PC-9 (cell line): Measurements from ENCODE around the gene ZNF23. TPM values are rescaled to one million over a fixed set of nuclear protein-coding genes. Genes with fewer than 3 reads are reported as not detected.

Source experiments
- BruUV-seq: library from RNA; stranded (reverse); fragments of 400-500 nt; replicated peaks from 2 replicates; lab custom pipeline; 2021; lab: Mats Ljungman, UMichigan
- CTCF ChIA-PET: fragments of 300-600 bp; sonication (Branson Sonifier 250); formaldehyde crosslinking; loops from one replicate; lab custom pipeline; 2022; ENCODE audit warnings: antibody characterized with exemption; lab: Charles Lee
- POLR2A ChIA-PET: fragments of 300-600 bp; sonication (Branson Sonifier 250); formaldehyde crosslinking; loops from one replicate; lab custom pipeline; 2022; ENCODE audit warnings: antibody characterized with exemption; ENCODE audit not compliant: unreplicated experiment; lab: Charles Lee
- DNase-seq, 2 experiments: peaks; one replicate each; pipeline versions ENCODE4 v3.0.0 to v3.0.0-alpha.2; 2015 to 2022; ENCODE audit warnings: mixed read lengths in 1 of 2
- H2AFZ ChIP-seq: fragments of 200-600 bp; sonication (generic); 2 replicates; pipeline ENCODE4 v1.8.1; 2017; ENCODE audit warnings: antibody characterized with exemption
- H3F3A ChIP-seq: fragments of 200-600 bp; sonication (generic); 2 replicates; pipeline ENCODE4 v1.8.1; 2017; ENCODE audit warnings: antibody characterized with exemption, mild to moderate bottlenecking, low read depth; ENCODE audit not compliant: insufficient read depth
- H3K27ac ChIP-seq: fragments of 200-600 bp; sonication (generic); 2 replicates; pipeline ENCODE4 v1.6.1; 2016; ENCODE audit warnings: mixed run types
- H3K27me3 ChIP-seq: fragments of 200-600 bp; sonication (generic); 2 replicates; pipeline ENCODE4 v1.6.1; 2016; ENCODE audit warnings: low read depth, mixed run types; ENCODE audit not compliant: insufficient read depth
- H3K36me3 ChIP-seq: fragments of 200-600 bp; sonication (generic); 2 replicates; pipeline ENCODE4 v1.6.1; 2016; ENCODE audit warnings: low read depth, mixed run types
- H3K4me1 ChIP-seq: fragments of 200-600 bp; sonication (generic); replicated peaks from 2 replicates; pipeline ENCODE4 v1.6.1; 2016; ENCODE audit warnings: mixed run types; ENCODE audit not compliant: insufficient read depth
- H3K4me2 ChIP-seq: fragments of 200-600 bp; sonication (generic); 2 replicates; pipeline ENCODE4 v1.6.1; 2017; ENCODE audit warnings: mixed run types
- H3K4me3 ChIP-seq: fragments of 200-600 bp; sonication (generic); 2 replicates; pipeline ENCODE4 v1.6.1; 2016; ENCODE audit warnings: mixed run types
- H3K79me2 ChIP-seq: fragments of 200-600 bp; sonication (generic); 2 replicates; pipeline ENCODE4 v1.6.1; 2017; ENCODE audit warnings: low read depth, mixed run types
- H3K9me2 ChIP-seq: fragments of 200-600 bp; sonication (generic); 2 replicates; pipeline ENCODE4 v1.8.1; 2017; ENCODE audit warnings: mild to moderate bottlenecking; ENCODE audit not compliant: insufficient read depth
- H3K9me3 ChIP-seq: fragments of 200-600 bp; sonication (generic); 2 replicates; pipeline ENCODE4 v1.8.1; 2016; ENCODE audit warnings: low read depth; ENCODE audit not compliant: insufficient read depth
- H4K20me1 ChIP-seq: fragments of 200-600 bp; sonication (generic); 2 replicates; pipeline ENCODE4 v1.8.1; 2017; ENCODE audit not compliant: insufficient read depth
- EZH2 ChIP-seq: fragments of 200-600 bp; sonication (generic); IDR thresholded peaks from 2 replicates; pipeline ENCODE4 v1.8.0; 2017; ENCODE audit warnings: antibody characterized with exemption, low read depth
- intact Hi-C: fragments of 100-400 bp; cut with micrococcal nuclease; formaldehyde crosslinking; loops from one replicate; pipeline ENCODE4 v1.10.0; 2022; ENCODE audit not compliant: unreplicated experiment
- total RNA-seq: library from RNA; stranded (reverse); gene quantifications from 2 replicates; pipeline ENCODE4 v1.2.3, GENCODE V29; 2021
- TF ChIP-seq, protein P1 (sequence below): fragments of 200-600 bp; sonication (generic); conservative IDR thresholded peaks from 2 replicates; pipeline ENCODE4 v1.6.1; 2017; ENCODE audit warnings: mixed run types, antibody characterized with exemption, mild to moderate bottlenecking, moderate library complexity

ZNF23 gene
- total RNA-seq, 1 experiment from 2014 or later, result 6.9 TPM

DNA sequence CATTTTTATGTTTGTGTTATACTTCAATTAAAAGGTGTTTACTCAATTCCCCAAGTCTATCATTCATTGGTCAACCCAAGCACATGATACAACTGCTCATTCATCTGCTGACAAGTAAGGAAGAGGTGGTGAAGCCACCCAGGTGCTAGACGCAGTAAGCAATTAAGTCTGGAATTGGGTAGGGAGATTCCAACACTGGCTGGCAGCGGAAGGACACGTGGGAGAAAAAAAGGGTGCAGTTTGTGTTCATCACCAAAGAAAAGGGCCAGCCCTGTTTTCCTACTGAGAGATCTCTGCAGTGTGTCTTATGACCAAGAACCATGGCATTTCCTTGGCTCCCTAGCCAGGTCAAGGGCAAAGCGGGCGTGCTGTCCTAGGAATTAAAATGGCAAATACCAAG, 11.8 kb upstream of the ZNF23 start:
- Histone ChIP-seq H3K4me2 (no peak overlapping the region), H2AFZ (no peak overlapping the region), H3K4me3 (no peak overlapping the region), H3K4me1 (peaks cover 18% of the 10 kb centered on the region; the same call in 1 of the 2 replicates), H3F3A (peaks cover 11% of the 10 kb centered on the region; the same call in 1 of the 2 replicates), H3K79me2 (no peaks in the 10 kb centered on the region), H3K27ac (no peak overlapping the region), H3K36me3 (peaks cover 16% of the 10 kb centered on the region; the same call in 1 of the 2 replicates), H3K9me2 (no peaks in the 10 kb centered on the region), H3K9me3 (0 out of 2 replicates have a peak, but pooled peaks cover 4% of the 10 kb centered on the region), H3K27me3 (no peaks in the 10 kb centered on the region), H4K20me1 (0 out of 2 replicates have a peak, but pooled peaks cover 3% of the 10 kb centered on the region)
- no TSS peak for BruUV-seq
- POLR2A ChIA-PET, result no interaction called here
- DNase-seq, result no peak
- no peak for TF ChIP-seq EZH2
- TF ChIP-seq, protein P1, sequence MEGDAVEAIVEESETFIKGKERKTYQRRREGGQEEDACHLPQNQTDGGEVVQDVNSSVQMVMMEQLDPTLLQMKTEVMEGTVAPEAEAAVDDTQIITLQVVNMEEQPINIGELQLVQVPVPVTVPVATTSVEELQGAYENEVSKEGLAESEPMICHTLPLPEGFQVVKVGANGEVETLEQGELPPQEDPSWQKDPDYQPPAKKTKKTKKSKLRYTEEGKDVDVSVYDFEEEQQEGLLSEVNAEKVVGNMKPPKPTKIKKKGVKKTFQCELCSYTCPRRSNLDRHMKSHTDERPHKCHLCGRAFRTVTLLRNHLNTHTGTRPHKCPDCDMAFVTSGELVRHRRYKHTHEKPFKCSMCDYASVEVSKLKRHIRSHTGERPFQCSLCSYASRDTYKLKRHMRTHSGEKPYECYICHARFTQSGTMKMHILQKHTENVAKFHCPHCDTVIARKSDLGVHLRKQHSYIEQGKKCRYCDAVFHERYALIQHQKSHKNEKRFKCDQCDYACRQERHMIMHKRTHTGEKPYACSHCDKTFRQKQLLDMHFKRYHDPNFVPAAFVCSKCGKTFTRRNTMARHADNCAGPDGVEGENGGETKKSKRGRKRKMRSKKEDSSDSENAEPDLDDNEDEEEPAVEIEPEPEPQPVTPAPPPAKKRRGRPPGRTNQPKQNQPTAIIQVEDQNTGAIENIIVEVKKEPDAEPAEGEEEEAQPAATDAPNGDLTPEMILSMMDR, result no peak
- CTCF ChIA-PET, result no interaction called here
- intact Hi-C loops, result no loop called here

DNA sequence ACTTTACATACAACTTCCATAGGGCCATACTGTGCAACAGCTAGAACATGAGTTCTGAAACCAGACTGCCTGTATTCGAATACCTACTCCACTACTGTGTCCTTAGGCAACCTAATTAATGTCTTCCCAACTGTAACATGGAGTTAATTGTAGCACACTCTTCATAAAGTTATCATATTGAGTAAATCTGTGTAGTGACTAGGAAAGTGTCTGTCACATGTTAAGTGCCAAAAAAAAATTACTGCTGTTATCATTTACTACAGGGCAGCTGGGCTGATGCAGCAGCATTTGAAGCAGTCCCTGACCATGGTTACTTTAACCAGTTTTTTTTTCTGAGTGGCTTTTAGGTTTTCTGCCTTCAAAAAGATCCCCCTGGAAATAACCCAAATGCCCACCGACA, 10.9 kb upstream of the ZNF23 start:
- intact Hi-C loops, result no loop called here
- ChIA-PET CTCF (no interaction called here), POLR2A (no interaction called here)
- DNase-seq, result no peak
- H3K4me1 ChIP-seq, result peaks cover 18% of the 10 kb centered on the region; the same call in 1 of the 2 replicates
- no peak overlapping the region for H3K4me2 ChIP-seq
- no peak overlapping the region for H2AFZ ChIP-seq
- H3F3A ChIP-seq, result peaks cover 11% of the 10 kb centered on the region; the same call in 1 of the 2 replicates
- BruUV-seq, result no TSS peak
- no peaks in the 10 kb centered on the region for H3K9me2 ChIP-seq
- H3K79me2 ChIP-seq, result no peaks in the 10 kb centered on the region
- TF ChIP-seq, protein P1, result no peak
- no peak for TF ChIP-seq EZH2
- H3K36me3 ChIP-seq, result peaks cover 10% of the 10 kb centered on the region; the same call in 1 of the 2 replicates
- no peak overlapping the region for H3K27ac ChIP-seq
- 0 out of 2 replicates have a peak, but pooled peaks cover 3% of the 10 kb centered on the region for H4K20me1 ChIP-seq
- 0 out of 2 replicates have a peak, but pooled peaks cover 4% of the 10 kb centered on the region for H3K9me3 ChIP-seq
- H3K4me3 ChIP-seq, result no peak overlapping the region
- no peaks in the 10 kb centered on the region for H3K27me3 ChIP-seq

DNA sequence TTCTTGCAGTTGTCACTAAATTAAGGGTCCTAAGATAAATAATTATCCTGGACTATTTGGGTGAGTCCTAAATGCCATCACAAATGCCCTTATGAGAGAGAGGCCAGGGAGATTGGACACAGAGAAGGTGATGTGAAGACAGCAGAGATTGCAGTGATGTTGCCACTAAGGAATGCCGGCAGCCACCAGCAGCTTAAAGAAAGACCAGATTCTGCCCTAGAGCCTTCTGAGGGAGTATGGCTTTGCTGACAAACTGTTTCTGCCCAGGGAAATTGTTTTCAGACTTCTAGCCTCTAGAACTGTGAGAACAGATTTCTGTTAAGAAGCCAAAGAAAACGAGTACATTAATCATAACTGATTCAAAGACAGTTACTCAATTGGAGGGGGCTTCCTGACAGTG, 10.0 kb upstream of the ZNF23 start:
- intact Hi-C loops, result no loop called here
- 0 out of 2 replicates have a peak, but pooled peaks cover 4% of the 10 kb centered on the region for H3K9me3 ChIP-seq
- H3K36me3 ChIP-seq, result peaks cover 5% of the 10 kb centered on the region; the same call in 1 of the 2 replicates
- H4K20me1 ChIP-seq, result 0 out of 2 replicates have a peak, but pooled peaks cover 3% of the 10 kb centered on the region
- no peak overlapping the region for H3K27ac ChIP-seq
- CTCF ChIA-PET, result no interaction called here
- H3K79me2 ChIP-seq, result no peaks in the 10 kb centered on the region
- H3K9me2 ChIP-seq, result no peaks in the 10 kb centered on the region
- H3K4me1 ChIP-seq, result peaks cover 18% of the 10 kb centered on the region; the same call in 1 of the 2 replicates
- H3K4me3 ChIP-seq, result no peak overlapping the region
- BruUV-seq, result no TSS peak
- H3K27me3 ChIP-seq, result no peaks in the 10 kb centered on the region
- H2AFZ ChIP-seq, result no peak overlapping the region
- TF ChIP-seq, protein P1, result no peak
- TF ChIP-seq EZH2, result no peak
- POLR2A ChIA-PET, result no interaction called here
- no peak overlapping the region for H3K4me2 ChIP-seq
- no peak for DNase-seq
- peaks cover 11% of the 10 kb centered on the region; the same call in 1 of the 2 replicates for H3F3A ChIP-seq
